GM23338 (cell line): ENCODE results near the gene BNIP3. TPM values are rescaled to one million over a fixed set of nuclear protein-coding genes. Genes with fewer than 3 reads are reported as not detected.

Source experiments
- CREB1 ChIP-seq: fragments of 250-450 bp; sonication (Bioruptor Pico); IDR thresholded peaks from 2 replicates; pipeline ENCODE4 v1.5.0; 2020; ENCODE audit warnings: low read depth, mild to moderate bottlenecking, moderate library complexity
- EZH2phosphoT487 ChIP-seq: fragments of 200-600 bp; sonication (generic); IDR thresholded peaks from one replicate; pipeline ENCODE4 v1.8.1; 2018; ENCODE audit warnings: antibody characterized with exemption; ENCODE audit not compliant: unreplicated experiment
- JUNB ChIP-seq: IDR thresholded peaks from one replicate; pipeline ENCODE4 v1.6.1; 2016; ENCODE audit warnings: antibody characterized with exemption; ENCODE audit not compliant: unreplicated experiment
- POLR2AphosphoS5 ChIP-seq: IDR thresholded peaks from 2 replicates; pipeline ENCODE4 v1.6.1; 2016; ENCODE audit warnings: antibody characterized with exemption, low read depth
- STAT1 ChIP-seq: IDR thresholded peaks from one replicate; pipeline ENCODE4 v1.6.1; 2016; ENCODE audit warnings: antibody characterized with exemption; ENCODE audit not compliant: unreplicated experiment
- ZNF114 ChIP-seq: fragments of 250-450 bp; sonication (Bioruptor Pico); IDR thresholded peaks from 2 replicates; pipeline ENCODE4 v1.5.0; 2020; ENCODE audit warnings: mild to moderate bottlenecking, moderate library complexity
- ZNF331 ChIP-seq: fragments of 250-450 bp; sonication (Bioruptor Pico); IDR thresholded peaks from 2 replicates; pipeline ENCODE4 v1.5.0; 2020; ENCODE audit warnings: low read depth, mild to moderate bottlenecking, moderate library complexity
- polyA plus RNA-seq: library from polyadenylated mRNA; unstranded; fragments of >200 nt; fragmentation: Nextera tagmentation; extraction: Ambion mirVana; gene quantifications from 2 replicates; pipeline ENCODE4 v1.2.1, GENCODE V29; 2016
- total RNA-seq: library from RNA; depleted of rRNA; stranded (reverse); fragments of >200 nt; shearing (Covaris generic); gene quantifications from 2 replicates; pipeline ENCODE4 v1.2.3, GENCODE V29; 2014
- TF ChIP-seq, protein P1 (sequence below): fragments of 250-450 bp; sonication (Bioruptor Pico); IDR thresholded peaks from 2 replicates; pipeline ENCODE4 v1.5.0; 2020; ENCODE audit warnings: mild to moderate bottlenecking, moderate library complexity
- TF ChIP-seq, protein P2 (sequence below): IDR thresholded peaks from one replicate; pipeline ENCODE4 v1.6.1; 2018; ENCODE audit warnings: antibody characterized with exemption; ENCODE audit not compliant: unreplicated experiment

The BNIP3 gene
- total and polyA plus RNA-seq, 2 experiments from 2014 or later: 46.3 to 75.0 TPM

DNA sequence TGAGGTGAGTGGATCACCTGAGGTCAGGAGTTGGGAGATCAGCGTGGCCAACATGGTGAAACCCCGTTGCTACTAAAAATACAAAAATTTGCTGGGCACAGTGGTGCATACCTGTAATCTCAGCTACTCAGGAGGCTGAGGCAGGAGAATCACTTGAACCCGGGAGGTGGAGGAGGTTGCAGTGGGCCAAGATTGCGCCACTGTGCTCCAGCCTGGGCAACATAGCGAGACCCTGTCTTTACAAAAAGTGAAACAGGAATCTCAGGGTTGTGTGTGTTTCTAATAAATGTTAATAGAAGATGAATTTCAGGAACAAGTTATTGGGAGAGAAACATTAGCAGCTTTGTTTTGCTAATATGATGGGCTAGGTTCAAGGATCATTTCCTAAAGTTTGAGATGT is 61.0 kb downstream of the BNIP3 start (continued):
- TF ChIP-seq, protein P1, sequence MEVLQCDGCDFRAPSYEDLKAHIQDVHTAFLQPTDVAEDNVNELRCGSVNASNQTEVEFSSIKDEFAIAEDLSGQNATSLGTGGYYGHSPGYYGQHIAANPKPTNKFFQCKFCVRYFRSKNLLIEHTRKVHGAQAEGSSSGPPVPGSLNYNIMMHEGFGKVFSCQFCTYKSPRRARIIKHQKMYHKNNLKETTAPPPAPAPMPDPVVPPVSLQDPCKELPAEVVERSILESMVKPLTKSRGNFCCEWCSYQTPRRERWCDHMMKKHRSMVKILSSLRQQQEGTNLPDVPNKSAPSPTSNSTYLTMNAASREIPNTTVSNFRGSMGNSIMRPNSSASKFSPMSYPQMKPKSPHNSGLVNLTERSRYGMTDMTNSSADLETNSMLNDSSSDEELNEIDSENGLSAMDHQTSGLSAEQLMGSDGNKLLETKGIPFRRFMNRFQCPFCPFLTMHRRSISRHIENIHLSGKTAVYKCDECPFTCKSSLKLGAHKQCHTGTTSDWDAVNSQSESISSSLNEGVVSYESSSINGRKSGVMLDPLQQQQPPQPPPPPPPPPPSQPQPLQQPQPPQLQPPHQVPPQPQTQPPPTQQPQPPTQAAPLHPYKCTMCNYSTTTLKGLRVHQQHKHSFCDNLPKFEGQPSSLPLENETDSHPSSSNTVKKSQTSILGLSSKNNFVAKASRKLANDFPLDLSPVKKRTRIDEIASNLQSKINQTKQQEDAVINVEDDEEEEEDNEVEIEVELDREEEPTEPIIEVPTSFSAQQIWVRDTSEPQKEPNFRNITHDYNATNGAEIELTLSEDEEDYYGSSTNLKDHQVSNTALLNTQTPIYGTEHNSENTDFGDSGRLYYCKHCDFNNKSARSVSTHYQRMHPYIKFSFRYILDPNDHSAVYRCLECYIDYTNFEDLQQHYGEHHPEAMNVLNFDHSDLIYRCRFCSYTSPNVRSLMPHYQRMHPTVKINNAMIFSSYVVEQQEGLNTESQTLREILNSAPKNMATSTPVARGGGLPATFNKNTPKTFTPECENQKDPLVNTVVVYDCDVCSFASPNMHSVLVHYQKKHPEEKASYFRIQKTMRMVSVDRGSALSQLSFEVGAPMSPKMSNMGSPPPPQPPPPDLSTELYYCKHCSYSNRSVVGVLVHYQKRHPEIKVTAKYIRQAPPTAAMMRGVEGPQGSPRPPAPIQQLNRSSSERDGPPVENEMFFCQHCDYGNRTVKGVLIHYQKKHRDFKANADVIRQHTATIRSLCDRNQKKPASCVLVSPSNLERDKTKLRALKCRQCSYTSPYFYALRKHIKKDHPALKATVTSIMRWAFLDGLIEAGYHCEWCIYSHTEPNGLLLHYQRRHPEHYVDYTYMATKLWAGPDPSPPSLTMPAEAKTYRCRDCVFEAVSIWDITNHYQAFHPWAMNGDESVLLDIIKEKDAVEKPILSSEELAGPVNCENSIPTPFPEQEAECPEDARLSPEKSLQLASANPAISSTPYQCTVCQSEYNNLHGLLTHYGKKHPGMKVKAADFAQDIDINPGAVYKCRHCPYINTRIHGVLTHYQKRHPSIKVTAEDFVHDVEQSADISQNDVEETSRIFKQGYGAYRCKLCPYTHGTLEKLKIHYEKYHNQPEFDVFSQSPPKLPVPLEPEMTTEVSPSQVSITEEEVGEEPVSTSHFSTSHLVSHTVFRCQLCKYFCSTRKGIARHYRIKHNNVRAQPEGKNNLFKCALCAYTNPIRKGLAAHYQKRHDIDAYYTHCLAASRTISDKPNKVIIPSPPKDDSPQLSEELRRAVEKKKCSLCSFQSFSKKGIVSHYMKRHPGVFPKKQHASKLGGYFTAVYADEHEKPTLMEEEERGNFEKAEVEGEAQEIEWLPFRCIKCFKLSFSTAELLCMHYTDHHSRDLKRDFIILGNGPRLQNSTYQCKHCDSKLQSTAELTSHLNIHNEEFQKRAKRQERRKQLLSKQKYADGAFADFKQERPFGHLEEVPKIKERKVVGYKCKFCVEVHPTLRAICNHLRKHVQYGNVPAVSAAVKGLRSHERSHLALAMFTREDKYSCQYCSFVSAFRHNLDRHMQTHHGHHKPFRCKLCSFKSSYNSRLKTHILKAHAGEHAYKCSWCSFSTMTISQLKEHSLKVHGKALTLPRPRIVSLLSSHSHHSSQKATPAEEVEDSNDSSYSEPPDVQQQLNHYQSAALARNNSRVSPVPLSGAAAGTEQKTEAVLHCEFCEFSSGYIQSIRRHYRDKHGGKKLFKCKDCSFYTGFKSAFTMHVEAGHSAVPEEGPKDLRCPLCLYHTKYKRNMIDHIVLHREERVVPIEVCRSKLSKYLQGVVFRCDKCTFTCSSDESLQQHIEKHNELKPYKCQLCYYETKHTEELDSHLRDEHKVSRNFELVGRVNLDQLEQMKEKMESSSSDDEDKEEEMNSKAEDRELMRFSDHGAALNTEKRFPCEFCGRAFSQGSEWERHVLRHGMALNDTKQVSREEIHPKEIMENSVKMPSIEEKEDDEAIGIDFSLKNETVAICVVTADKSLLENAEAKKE (CRISPR knock-in tag): no peak
- TF ChIP-seq ZNF114 (CRISPR knock-in tag): no peak
- TF ChIP-seq EZH2phosphoT487: no peak
- no peak for TF ChIP-seq CREB1 (CRISPR knock-in tag)
- TF ChIP-seq, protein P2, sequence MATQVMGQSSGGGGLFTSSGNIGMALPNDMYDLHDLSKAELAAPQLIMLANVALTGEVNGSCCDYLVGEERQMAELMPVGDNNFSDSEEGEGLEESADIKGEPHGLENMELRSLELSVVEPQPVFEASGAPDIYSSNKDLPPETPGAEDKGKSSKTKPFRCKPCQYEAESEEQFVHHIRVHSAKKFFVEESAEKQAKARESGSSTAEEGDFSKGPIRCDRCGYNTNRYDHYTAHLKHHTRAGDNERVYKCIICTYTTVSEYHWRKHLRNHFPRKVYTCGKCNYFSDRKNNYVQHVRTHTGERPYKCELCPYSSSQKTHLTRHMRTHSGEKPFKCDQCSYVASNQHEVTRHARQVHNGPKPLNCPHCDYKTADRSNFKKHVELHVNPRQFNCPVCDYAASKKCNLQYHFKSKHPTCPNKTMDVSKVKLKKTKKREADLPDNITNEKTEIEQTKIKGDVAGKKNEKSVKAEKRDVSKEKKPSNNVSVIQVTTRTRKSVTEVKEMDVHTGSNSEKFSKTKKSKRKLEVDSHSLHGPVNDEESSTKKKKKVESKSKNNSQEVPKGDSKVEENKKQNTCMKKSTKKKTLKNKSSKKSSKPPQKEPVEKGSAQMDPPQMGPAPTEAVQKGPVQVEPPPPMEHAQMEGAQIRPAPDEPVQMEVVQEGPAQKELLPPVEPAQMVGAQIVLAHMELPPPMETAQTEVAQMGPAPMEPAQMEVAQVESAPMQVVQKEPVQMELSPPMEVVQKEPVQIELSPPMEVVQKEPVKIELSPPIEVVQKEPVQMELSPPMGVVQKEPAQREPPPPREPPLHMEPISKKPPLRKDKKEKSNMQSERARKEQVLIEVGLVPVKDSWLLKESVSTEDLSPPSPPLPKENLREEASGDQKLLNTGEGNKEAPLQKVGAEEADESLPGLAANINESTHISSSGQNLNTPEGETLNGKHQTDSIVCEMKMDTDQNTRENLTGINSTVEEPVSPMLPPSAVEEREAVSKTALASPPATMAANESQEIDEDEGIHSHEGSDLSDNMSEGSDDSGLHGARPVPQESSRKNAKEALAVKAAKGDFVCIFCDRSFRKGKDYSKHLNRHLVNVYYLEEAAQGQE: no peak
- no peak for TF ChIP-seq JUNB
- no peak for TF ChIP-seq STAT1
- no peak for TF ChIP-seq POLR2AphosphoS5
- no peak for TF ChIP-seq ZNF331
